ENCODE measurements around the gene CLIC3.
"Not testable (repeated sequence)": the region's sequence is repeated elsewhere in the genome, so short reads cannot be mapped to it uniquely, and the experiment has no call there.

The CLIC3 gene, protein sequence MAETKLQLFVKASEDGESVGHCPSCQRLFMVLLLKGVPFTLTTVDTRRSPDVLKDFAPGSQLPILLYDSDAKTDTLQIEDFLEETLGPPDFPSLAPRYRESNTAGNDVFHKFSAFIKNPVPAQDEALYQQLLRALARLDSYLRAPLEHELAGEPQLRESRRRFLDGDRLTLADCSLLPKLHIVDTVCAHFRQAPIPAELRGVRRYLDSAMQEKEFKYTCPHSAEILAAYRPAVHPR

DNA sequence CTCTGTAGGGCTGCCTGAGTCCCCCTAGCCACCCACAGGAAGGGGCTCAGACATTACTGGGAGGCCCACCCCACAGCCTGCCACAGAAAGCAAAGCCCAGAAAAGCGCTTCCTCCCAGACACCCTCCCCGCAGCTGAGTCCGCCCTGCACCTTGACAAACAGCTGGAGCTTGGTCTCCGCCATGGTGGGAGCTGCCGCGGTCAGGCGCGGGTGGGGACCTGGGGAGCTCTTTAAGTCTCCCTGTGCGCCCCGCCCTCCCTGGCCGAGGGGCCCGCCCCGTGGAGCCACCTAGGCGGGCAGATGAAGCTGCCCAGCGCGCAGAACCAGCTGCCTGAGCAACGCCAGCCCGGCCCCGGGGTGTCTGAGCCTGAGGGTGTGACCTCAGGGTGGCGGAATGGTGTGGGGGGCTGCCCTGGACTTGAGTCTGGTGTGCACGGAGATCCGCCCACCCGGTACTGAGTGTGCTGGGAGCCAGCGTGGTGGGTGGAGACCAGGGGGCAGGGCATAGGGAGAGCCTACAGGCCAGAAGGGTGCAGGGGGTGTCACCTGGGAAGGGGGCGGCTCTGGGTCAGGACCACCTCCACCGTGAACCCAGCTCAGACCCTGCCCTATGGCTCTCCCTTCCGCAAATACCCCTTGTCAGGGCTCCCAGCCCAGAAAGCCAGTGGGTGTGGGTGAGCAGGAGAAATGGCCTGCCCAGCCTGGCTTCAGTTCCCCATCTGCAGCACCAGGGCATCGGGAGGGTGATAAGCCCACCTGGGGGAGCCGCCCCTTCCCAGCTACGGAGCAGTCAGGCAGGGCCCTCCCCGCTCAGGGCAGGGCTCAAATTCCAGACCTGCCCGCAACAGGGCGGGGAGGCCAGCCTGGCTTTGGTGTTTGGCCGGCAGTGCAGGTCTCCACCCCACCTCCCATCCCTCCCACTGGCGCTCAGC is at the start of gene CLIC3:
Gene CLIC3 (minus strand): TSS at position 208 of the 932 bp plus-strand sequence. CDS start 25 bp downstream, at position 183.
- DNase-seq (ENCODE audit: low read depth in 2 of 2, low spot score in 1 of 2): peak in 1 of 2 donors; percentile 42

DNA sequence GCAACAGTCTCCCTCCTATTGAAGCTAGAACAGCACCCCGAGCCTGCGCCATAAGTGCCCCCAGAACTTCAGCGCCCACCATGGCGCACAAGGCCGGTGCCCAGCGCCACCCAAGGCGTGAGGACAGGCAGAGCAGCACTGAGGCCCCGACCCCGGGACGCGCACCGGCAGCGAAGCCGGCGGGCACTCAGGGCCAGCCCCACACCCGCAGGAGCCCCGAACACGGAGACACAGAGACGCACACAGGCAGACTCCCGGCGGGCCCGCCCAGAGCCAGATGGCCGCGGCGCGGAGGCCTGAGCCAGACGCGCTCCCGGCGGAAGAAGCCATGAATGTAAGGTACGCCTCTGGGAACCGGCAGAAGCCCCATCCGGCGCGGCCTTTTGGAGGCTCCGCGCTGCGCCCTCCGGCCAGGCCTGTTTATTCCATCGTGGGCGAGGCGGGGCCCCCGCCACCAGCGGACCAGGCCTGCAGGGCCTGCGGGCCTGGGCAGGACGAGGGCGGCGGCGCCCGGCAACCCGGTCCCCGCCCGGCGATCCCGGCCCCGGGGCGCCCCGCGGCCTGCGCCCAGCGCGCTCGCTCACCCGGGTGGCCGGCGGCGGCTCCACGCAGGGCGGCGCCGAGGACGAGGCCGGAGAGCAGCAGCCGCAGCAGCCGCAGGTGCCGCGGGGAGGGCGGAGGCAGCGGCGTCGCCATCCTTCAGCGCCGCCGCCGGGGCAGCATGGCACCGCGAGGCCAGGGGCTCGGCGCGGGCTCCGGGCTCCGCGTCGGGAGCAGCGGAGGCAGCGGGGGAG is 49.1 kb upstream of the CLIC3 start:
- no peak for DNase-seq (ENCODE audit: low read depth in 2 of 2, low spot score in 1 of 2)

DNA sequence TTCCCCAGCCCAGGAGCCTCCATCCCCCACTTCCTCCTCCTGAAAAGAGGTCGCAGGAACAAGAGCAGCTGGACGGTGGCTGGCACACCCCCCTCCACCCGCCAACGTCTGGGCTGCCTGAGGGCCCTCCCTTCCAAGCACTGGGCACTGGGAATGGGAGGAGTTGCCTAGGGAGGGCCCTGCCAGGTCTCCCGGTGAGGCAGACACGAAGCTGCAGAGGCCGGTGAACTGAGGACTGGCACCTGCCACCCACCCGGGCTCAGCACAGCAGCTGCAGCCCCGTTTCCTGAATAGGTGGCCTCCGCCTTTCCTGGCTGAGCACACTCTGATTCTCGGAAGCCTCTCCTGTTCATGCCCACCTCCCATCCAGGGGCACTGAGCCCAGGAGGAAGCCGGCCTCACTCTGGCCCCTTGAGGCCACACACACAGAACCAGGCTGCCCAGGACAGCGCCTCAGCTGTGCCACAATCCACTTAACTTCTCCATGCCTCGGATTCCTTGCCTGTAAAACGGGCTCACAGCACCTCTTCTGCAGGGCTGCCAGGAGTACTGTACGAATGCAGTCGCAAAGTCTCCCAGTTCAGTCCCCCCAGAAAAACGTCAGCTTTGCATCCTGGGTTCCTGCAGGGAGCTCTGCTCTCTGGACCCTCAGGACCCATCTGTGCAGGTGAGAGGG is 48.3 kb upstream of the CLIC3 start:
- DNase-seq (ENCODE audit: low read depth in 2 of 2, low spot score in 1 of 2): no peak

DNA sequence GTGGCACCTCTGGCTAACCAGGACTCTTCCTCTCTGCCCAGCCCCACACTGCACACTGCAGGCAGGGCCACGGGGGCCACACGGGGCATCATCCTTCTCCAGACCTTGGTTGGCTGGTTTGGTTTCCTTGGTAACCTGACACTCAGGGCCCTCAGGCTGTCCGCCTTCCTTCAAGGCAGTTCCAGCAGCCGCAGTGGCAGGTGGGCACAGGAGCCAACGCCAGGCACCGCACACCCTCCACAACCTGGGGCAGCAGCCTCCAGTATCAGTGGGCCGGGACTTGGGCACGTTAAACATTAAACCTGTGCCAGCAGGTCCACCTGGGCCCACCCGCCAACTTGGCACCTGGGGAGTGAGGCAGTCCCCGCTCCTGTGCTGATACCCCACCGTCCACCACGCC is 47.7 kb upstream of the CLIC3 start:
- no peak for DNase-seq (ENCODE audit: low read depth in 2 of 2, low spot score in 1 of 2)

DNA sequence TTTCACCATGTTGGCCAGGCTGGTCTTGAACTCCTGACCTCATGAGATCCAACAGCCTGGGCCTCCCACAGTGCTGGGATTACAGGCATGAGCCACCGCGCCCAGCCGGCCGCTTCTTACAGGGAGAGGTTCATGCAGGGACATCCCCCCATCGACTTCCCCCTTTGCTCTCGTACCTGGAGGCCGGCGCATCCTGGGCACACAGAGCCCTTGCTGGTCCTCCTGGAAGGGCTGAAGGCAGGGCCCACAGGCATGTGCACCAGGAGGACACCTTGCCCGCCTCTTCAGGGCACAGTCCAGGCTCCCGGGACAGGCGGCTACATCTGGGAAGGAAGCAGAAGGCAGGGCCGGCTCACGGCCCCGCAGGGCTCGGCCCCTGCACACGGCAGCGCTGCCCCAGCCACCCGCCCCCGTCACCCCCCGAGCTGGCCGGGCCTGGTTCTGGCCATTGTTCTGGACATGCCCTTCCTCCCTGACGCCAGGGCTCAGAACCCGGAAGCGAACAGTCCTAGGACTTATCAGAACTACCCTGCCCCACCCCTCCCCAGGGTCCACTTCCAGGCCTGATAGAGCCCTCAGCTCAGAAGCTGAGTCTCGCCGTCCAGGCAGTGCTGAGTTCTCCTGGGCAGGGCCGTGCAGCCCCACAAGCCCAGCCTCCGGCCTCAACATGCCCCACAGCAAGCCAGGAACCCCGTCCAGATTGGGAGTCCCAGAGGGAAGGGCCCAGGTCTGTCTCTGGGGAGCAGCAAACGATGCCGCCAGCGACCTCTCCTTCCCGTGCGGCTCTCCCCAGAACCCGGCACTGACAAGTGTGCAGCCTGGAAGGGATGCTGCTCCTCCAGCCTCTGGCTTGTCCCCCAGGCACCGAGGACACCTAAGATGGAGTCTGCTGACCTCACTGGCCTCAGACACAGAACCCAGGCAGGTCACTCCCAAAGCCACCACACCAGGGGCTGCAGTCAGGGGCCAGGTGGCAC is 46.7 kb upstream of the CLIC3 start:
- no peak for DNase-seq (ENCODE audit: low read depth in 2 of 2, low spot score in 1 of 2)

DNA sequence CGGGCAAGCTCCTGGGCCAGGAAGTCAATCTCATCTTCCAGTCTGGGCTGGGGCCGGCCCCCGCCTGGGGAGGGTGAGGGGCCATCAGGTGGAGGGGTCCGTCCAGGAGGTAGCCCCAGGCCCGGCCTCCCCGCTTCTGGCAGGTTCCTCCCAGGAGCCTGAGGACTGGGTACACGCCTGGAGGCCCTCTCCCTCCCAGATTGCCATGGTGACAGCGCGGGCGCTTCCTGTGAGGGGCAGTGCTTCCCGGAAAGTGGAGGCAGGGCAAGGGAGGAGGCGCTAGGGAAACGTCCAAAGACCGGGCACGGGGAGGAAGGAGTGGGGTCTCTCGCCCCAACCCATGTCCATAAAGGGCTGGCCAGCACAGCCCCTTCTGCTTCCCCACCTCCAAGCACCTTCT is 44.8 kb upstream of the CLIC3 start:
- no peak for DNase-seq (ENCODE audit: low read depth in 2 of 2, low spot score in 1 of 2)

DNA sequence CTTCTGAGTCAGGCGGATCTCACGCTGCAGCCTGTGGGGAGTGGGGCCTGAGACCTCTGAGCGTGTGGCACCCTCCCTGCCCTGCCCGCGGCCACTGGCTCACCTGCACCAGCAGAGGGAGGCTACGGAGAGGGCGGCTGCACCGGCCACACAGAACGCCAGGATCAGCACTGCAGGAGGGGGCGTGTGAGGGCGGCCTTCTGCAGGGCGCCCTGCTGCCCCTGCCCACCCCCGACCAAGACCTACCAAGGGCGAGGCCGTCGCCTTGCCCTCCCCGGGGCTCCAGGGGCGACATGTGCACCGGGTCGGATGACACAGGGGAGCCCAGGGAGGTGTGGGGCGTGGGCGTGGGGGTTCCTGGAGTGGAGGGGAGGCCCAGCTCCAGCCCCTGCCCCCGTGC is 44.2 kb upstream of the CLIC3 start:
- no peak for DNase-seq (ENCODE audit: low read depth in 2 of 2, low spot score in 1 of 2)

DNA sequence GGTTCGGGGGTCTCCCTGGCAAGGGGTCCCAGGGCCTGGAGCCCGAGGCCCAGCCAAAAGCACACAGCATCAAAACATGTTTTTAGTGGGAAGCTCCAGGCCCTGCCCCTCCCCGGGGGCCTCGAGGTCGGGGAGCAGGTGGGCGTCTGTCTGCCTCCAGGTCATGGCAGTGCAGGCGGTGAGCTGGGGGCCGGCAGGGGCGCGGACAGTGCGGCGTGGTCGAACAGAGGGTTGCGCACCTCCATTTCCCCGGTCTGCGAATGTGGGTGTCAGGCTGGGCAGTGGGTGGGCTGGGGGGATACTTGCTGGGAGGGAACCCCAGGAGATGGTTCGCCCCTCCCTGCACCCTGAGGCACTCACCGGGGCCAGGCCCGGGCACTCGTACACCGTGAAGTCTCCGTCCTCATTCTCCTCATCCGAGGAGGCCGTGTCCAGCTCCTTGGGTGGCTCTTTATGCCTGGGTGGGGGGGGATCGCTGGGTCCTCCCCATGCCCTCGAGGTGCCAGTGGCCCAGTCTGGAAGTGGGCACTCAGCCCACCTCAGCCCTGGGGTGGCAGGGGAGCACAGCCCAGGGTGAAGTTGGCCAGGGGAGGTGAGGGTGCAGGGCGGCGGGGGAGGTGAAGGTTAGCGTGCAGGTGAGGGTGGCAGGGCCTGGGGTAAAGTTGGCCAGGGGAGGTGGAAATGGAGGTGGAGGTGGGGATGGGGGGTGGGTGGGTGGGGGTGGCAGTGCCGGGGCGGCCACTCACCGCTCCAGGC is 43.4 kb upstream of the CLIC3 start:
- no peak for DNase-seq (ENCODE audit: low read depth in 2 of 2, low spot score in 1 of 2)

DNA sequence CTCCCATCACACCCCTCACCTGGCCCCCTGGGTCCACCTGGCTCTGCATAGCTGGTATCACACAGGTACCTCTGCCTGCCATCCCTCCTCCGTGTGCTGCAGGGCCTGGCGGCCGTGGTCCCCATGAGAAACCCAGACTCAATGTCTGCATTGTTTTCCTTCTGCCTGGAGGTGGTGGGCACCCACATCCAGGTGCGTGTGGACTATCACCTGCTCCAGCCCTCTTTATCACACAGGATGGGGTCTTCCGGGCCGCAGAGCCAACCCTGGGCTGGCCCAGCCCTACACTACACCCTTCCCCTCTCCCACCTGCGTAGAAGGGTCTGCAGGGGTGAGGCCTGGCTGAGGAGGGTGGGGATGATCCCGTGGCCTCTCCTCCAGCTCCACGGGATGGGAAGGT is 42.5 kb upstream of the CLIC3 start:
- DNase-seq (ENCODE audit: low read depth in 2 of 2, low spot score in 1 of 2): no peak

DNA sequence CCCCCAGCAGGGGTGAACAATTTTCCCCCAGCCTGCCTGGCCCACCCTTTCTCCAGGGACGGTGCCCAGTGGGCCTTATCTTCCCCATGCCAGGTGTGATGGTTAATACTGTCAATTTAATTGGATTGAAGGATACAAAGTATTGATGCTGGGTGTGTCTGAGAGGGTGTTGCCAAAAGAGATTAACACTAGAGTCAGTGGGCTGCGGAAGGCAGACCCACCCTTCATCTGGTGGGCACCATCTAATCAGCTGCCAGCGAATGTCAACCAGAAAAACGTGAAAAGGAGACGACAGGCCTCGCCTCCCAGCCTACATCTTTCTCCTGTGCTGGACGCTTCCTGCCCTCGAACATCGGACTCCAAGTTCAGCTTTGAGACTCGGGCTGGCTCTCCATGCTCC is 41.1 kb upstream of the CLIC3 start:
- no peak for DNase-seq (ENCODE audit: low read depth in 2 of 2, low spot score in 1 of 2)

DNA sequence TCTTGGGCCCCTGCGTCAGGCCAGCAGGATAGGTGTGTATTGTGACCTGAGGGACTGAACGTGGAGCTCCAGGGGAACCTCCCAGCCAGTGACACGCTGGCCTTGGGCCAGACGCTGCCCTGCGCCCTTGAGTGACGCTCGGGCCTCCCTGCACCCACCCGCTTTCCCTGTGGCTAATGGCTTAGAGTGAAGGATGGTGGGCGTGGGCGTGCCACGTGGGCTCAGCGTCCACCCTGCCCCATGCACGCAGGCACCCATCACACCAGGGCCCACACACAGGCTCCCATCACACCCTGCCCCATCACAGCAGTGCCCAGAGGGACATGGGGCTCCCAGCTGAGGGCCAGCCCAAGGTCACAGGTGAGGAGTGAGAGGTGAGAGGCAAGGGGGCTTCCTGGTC is 40.7 kb upstream of the CLIC3 start:
- no peak for DNase-seq (ENCODE audit: low read depth in 2 of 2, low spot score in 1 of 2)

DNA sequence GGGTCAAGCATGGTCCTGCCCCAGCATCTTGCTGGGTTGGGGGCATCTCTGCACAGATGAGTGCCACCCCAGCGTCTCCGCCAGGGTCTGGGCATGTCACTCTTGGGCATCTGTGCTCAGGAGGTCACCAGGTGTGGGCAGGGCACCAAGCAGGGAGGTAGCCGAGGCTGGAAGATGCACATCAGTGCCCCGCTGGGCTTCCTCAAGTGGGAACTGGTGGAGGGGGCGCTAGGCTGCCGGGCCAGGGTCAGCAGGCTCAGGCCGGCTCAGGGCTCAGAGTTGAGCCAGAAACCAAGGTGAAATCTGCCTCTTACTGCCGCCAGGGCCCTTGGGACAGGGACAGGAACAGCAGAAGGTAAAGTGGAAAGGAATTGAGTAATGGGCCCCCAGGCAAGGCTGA is 39.6 kb upstream of the CLIC3 start:
- DNase-seq (ENCODE audit: low read depth in 2 of 2, low spot score in 1 of 2): no peak

DNA sequence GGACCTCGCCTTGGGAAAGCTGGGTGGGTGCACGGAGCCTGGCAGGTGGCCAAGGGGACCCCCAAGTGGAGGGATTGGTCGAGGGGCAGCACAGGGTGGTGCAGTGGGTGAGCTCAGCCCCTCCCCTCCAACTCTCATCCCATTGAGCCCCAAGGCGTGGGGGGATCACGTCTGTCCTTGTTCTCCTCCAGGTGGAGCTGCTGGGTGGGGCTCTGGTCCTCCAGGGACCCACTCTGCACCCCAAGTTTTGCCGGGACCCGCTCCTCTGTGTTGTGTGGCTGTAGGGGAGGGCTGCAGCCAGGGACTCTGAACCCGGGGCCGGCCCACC is 39.1 kb upstream of the CLIC3 start:
- DNase-seq (ENCODE audit: low read depth in 2 of 2, low spot score in 1 of 2): no peak

DNA sequence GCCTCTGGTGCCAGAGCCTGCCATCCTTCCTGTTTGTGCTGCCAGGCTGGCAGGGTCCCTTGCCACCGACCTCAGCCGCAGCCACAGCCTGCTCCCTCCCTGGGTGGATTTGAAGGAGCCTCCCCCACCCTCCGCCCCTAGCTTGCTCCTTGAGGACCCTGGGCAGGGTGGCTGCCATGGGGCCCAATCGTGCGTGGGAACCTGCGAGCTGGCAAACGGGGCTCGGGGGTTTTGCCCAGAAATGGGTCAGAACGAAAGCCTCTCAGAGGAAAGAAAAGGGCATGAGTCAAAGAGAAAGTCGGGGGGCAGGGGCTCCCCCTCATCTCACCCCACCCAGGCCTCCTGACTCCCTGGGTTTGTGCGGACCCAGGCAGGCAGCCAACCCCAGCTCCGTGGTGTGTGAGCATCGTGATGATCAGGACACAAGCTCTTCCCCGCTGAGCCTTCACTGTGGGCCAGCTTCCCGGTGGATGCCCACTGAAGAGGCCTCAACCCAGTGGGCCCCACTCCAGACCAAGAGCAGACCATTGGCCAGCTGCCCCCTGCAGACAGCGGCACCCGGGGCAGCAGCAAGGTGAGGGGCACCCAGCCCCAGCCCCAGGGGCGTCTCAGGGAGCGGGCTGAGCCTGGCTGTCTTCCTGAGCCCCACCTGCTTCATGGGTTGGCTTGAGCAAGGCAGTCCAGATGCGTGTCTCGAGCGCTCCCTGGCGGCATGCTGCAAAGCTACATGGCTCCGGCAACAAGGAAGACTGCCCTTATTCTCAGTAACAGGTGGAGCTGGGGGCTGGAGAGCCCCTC is 38.5 kb upstream of the CLIC3 start:
- DNase-seq (ENCODE audit: low read depth in 2 of 2, low spot score in 1 of 2): peak; percentile 72 to 73

DNA sequence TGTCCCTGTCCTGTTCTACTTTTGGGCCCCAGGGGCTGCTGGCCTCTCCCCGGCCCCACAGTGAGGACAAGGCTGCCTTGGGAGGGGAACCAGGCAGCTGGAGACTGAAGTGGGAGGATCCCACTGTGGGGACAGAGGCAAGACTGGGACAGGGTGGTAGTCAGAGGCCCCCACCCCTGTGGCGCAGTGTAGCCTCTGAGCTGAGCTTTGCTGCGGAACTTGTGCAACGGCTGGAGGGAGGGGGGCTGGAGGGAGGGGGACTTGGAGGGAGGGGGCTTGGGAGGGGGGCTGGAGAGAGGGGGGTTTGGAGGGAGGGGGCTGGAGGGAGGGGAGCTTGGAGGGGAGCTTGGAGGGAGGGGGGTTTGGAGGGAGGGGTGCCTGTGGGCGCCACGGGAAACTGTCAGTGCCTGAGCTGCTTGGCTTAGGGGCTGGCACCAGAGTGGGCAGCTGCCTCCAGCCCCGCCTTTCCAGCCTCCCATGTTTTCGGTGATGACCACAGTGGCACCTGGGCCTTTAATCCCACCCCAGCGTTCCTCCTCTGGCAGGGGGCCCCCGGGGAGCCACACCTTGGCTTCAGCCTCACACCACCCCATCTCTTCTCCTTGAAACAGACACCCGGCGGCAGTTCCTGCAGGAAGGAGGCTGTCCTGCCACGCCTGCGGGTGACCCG is 37.8 kb upstream of the CLIC3 start:
- no peak for DNase-seq (ENCODE audit: low read depth in 2 of 2, low spot score in 1 of 2)

DNA sequence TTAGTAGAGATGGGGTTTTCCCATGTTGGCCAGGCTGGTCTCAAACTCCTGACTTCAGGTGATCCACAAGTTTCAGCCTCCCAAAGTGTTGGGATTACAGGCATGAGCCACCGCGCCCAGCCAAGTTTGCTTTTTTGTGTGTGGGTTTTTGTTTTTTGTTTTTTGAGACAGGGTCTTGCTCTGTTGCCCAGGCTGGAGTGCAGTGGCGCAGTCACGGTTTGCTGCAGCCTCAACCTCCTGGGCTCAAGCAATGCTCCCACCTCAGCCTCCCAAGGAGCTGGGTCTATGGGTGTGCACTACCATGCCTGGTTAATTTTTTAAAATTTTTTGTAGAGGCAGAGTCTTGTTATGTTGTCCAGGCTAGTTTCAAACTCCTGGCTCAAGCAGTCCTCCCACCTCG is 37.1 kb upstream of the CLIC3 start:
- DNase-seq (ENCODE audit: low read depth in 2 of 2, low spot score in 1 of 2): not testable (repeated sequence)

DNA sequence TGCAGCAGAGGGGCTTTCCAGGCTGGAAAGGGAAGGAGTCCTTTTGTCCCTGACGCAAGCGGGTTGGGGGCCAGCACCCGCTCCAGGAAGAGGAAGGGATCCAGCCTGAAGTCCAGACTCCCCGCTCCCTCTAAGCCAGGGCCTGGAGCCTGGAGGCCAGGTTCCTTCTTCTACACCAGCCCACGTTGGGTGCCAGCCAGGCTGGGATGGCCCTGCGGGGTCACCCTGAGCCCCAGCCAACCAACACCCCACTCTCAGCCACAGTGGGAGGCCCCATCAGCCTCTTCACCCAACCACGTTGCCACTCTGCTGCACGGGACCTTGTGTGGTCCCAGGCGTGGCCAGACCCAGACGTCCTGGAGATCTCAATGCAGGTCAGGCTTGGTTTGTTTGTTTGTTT is 36.5 kb upstream of the CLIC3 start:
- no peak for DNase-seq (ENCODE audit: low read depth in 2 of 2, low spot score in 1 of 2)
